Measurements from ENCODE around the gene GRP.

Gene GRP

DNA sequence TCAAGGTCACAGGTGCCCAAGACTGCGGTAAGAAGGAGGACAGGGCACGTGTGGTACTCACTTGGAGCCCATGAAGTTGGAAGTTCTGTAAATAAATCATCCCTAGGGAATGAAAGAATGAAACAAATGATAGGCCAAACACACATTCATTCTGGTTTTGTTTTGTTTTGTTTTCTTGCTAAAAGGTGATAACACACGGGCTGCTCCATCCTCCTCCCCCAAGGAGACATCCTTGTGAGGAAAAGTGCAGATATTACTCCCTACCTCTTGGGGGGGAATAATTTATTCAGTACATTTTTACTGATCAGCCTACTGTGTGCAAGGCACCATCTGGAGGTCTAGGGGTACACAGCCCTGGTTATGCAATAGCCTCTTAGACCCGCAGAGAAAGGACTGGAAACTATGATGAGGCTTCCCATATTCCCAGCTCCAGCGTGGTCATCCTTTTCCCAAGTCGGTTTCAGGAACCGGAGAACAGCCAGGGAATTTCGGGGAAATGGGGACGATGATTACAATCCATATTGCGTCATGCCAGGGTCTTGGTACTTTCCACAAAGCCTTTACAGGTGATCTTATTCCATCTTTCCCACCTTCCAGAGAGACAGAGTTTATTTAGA lies 47.0 kb downstream of the GRP start:
- no peak overlapping the region for H3K4me3 ChIP-seq (ENCODE audit: low read depth, low read length)
- TF ChIP-seq, protein P1, sequence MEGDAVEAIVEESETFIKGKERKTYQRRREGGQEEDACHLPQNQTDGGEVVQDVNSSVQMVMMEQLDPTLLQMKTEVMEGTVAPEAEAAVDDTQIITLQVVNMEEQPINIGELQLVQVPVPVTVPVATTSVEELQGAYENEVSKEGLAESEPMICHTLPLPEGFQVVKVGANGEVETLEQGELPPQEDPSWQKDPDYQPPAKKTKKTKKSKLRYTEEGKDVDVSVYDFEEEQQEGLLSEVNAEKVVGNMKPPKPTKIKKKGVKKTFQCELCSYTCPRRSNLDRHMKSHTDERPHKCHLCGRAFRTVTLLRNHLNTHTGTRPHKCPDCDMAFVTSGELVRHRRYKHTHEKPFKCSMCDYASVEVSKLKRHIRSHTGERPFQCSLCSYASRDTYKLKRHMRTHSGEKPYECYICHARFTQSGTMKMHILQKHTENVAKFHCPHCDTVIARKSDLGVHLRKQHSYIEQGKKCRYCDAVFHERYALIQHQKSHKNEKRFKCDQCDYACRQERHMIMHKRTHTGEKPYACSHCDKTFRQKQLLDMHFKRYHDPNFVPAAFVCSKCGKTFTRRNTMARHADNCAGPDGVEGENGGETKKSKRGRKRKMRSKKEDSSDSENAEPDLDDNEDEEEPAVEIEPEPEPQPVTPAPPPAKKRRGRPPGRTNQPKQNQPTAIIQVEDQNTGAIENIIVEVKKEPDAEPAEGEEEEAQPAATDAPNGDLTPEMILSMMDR (IDR thresholded peaks at IDR 0.05; ENCODE audit: control insufficient read depth, extremely low read depth, insufficient read depth): no peak
- DNase-seq (ENCODE audit: low read depth): no peak

DNA sequence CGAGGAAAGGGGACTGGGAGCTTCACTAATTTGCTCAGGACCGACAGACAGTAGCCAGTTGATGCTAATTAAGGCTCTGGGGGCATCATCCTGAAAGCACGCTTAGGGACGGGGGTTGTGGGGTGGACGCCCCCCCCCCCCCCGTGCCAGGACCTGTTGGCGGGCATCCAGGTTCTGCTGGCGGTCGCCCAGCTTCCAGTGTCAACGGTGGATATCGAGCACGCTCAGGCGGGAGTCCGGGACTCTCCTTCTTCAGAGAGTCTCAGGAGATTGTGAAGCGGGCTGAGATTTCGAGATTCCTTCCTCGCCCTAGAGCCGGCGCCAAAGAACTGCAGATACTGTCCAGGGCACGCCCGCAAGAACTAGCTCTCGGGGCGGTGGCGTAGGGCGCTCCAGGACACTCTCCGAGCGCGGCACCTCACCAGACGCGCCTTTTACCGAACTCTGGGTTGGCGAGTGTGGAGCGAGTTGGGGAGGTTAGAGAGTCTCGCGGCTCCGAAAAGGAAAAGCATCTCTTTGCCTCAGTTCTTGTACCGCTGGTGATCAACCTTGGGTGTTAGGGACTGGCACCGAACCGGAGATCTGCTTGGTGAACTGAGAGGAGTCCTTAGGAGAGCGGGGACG lies 47.7 kb downstream of the GRP start:
- no peak for DNase-seq (ENCODE audit: low read depth)
- no peak overlapping the region for H3K4me3 ChIP-seq (ENCODE audit: low read depth, low read length)
- TF ChIP-seq, protein P1 (IDR thresholded peaks at IDR 0.05; ENCODE audit: control insufficient read depth, extremely low read depth, insufficient read depth): peak; percentile 23

DNA sequence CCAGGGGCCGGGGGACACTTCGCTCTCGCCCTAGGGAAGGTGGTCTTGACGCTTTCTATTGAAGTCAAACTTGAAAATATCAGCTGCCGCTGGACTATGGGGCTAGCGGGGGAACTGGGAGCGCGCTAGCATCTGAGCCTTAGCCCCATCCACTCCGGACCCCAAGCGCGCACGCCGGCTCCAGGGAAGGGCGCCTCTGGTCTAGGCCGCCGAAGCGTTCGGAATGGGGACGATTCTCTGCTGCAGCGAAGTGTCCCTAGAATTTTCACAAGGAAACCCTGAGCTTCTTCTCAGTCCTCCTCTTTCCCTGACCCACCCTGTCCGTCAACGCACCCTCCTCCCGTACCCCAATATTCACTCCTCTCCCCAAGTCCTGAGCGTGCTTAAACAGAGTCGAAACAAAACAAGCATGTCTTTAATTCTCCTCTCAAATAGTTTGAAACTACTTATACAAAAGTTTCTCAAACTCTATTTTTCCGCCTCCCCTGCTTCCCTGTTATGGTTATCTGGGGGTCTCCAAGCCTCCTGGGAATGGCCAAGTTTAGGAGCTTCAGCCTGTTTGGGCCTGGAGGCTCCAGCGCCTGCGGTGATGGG lies 48.3 kb downstream of the GRP start:
- DNase-seq (ENCODE audit: low read depth): no peak
- H3K4me3 ChIP-seq (ENCODE audit: low read depth, low read length): no peak overlapping the region
- TF ChIP-seq, protein P1 (IDR thresholded peaks at IDR 0.05; ENCODE audit: control insufficient read depth, extremely low read depth, insufficient read depth): no peak

DNA sequence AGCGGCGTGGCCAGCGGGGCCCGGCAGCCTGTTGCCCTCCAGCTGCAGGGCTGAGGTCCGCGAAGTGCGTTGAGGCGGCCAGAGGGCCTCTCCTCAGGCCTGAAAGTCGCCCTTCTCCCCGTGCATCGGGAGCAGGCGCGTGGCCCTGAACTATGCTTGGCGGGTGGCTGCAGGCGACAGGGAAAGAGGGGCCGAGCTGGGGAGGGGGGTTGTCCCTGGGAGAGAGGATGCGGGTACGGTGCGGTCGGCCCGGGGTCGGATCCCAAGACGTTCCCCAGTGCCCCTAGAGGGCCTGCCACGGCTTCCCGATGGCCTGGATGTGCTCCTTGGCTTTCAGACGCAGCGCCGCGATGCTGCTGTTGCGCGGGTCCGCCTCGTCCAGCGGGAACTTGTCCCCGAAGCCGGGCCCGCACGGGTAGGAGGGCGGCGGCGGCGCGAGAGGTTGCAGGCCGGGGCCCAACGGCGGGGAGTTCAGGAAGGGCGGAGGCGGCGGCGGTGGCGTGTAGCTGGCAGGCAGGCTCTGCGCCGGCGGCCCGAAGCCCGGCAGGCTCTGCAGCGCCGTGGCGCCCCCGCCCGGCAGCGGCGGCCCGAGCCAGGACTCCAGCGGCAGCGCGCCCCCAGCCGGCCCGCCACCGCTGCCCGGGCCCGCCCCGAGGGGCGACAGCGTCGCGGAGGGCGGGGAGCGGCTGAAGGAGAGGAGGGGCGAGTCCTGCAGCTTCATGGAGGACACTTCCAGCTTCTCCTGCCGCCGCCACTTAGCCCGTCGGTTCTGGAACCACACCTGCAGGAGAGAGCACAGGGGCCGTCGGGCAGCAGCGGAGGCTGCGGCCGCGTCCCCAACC lies 49.0 kb downstream of the GRP start:
- no peak overlapping the region for H3K4me3 ChIP-seq (ENCODE audit: low read depth, low read length)
- DNase-seq (ENCODE audit: low read depth): no peak
- TF ChIP-seq, protein P1 (IDR thresholded peaks at IDR 0.05; ENCODE audit: control insufficient read depth, extremely low read depth, insufficient read depth): no peak

DNA sequence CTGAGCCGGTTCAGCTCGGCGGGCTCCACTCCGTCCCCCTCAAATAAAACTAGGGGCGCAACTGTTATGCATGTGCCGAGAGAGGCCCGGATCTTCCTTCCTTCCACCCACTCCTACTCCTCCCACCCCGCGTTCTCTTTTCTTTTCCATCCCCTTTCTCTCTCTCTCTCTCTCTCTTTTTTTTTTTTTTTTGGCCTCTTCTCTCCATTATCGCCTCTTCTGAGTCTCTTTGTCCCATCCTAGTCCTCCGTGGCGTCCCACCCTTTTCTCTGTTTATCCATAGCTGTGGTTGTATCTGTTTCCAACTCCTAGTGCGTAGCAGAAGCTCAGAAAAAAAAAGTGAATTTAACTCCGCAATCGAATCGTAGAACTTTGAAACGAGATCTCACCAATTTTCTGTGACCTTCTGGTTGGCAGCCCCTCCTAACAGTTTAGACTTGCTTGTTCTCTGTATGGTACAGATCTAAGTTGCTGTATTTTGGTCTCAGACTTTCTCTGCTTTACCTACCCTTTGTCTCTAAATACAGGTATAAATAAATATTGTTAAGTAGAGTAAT lies 49.7 kb downstream of the GRP start:
- TF ChIP-seq, protein P1 (IDR thresholded peaks at IDR 0.05; ENCODE audit: control insufficient read depth, extremely low read depth, insufficient read depth): no peak
- no peak overlapping the region for H3K4me3 ChIP-seq (ENCODE audit: low read depth, low read length)
- no peak for DNase-seq (ENCODE audit: low read depth)

DNA sequence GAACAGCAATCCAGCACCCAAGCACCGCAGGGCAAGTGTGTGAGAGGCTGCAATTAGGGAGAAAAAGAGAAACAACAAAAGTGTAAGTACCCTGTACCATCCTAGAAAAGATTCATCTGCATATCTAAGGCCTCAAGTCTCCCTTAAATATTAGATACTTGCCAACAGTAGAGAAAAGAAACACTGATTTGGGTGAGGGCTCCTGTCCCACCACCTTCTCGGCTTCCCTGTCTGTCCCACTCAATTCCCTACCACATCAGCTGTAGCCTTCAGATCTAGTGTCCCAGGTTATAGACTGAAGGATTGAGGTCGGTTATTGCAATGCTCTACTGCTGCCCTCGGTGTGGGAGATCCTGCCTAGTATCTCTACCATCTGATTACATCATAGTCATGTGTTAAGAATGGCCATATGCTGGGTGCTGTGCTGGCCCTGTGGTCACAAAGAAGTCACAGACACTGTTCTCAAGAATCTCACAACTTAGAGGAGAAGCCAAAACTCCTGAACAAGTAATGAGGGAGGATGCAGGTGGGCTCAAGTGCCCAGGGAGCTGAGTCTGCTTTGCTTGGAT lies 50.8 kb downstream of the GRP start:
- DNase-seq (ENCODE audit: low read depth): no peak
- no peak overlapping the region for H3K4me3 ChIP-seq (ENCODE audit: low read depth, low read length)
- TF ChIP-seq, protein P1 (IDR thresholded peaks at IDR 0.05; ENCODE audit: control insufficient read depth, extremely low read depth, insufficient read depth): no peak

Measured in LNCaP clone FGC (cell line).